GM11168 (cell line): Measurements from ENCODE around the gene CXCR6.
"Not testable (repeated sequence)": the region's sequence is repeated elsewhere in the genome, so short reads cannot be mapped to it uniquely, and the experiment has no call there.

Experiments used
- in situ Hi-C: fragments of 300-500 bp; cut with MboI; formaldehyde crosslinking; loops from one replicate; pipeline ENCODE4 v1.12.0; 2022; ENCODE audit warnings: low sequenced_read_pairs; ENCODE audit not compliant: unreplicated experiment

Gene CXCR6

DNA sequence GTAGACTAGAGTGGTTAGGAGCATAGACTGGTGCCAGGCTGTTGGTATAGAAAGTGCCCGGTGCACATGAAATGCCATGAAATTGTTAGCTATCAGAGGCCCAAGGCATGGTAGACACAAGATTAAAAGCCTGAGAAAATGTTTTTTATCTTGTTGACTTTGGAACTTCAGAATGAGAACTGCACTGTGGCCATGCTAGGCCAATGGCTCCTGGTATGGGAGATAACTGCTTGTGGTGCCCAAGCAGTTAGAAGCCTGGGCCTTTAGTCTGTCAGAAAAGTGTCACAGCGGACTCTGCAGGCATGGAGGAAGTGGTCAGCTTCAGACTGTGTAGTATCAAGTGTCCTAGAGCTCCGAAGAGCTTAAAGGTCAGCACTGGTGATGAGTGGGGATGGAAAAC lies 40.5 kb downstream of the CXCR6 start:
- in situ Hi-C loops, result no loop called here

DNA sequence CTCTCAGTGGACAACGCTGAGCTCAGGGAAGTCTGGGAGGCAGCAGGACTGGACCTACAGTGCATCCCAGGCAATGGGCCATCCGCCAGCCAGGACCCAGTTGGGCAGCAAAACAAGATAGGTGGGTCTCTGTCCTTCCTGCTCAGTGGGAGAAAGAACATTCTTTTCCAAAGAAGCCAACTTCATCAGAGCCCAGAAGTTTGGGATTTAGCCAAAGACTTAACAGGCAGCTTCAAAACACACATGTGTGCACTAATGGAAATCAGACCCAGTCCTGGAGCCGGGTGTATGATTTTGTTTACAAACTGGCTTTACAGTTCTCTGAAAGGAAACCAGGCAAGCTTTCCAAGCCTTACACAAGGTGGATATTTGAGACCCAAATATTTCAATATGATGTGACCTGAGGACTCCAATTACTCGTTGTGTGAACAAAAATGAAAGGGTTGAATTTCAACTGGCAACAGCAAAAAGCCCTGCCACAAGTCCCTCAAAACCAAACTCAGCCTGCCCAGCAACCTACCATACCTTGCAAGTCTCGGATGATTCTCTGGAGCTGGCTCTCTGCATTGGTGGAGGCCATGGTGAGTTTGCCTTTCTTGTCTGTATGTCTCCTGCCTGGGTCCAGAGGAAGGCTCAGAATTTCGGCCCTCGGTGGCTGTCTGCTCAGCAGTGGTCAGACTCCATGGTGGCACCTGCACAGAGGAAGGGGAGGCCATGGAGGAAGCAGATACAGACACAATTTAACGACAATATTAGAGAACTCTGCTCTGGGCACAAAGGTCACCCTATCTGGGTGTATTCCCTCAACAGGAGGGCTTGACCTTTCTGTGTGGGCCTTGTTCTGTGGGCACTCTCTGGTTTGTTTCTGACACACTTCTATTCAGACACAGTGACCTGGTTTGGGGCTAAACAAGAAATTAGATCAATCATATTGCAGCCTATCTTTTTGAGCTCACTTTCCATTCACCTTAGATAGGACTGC lies 41.4 kb downstream of the CXCR6 start:
- in situ Hi-C loops, result no loop called here

DNA sequence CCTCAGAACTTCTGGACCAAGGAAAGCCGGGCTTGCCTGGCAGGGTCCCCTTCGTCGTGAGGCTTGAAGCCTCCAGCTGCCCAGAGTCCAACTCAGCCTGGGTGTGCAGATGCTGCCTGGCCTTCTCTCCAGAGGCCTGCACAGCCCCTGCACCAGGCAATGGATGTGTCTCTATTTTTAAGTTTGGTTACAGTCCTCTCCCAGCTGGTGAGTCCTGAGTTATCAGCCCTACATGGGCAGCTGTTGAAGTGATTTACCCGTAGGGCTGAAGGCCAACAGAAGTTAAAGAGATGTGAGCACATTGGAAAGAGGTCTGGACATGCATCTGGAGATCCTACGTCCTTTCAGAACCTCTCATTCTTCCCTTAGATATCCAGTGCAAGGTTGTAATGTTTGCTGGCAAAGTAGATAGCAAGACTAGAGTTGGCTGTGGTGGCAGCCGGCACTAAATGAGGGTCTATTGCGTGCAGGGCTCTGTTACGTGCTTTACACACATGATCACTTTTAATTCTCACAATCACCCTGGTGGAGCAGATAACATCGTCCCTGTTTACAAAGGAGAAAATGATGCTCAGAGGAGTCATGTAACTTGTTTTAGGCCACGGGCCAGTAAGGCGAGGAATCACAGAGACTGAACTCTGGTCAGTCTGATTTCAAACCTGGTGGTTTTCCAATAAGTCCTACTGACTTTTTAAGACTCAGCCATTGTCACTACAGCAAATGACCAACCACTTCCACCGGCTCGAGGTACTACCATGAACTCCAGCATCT lies 42.5 kb downstream of the CXCR6 start:
- in situ Hi-C loops, result no loop called here

DNA sequence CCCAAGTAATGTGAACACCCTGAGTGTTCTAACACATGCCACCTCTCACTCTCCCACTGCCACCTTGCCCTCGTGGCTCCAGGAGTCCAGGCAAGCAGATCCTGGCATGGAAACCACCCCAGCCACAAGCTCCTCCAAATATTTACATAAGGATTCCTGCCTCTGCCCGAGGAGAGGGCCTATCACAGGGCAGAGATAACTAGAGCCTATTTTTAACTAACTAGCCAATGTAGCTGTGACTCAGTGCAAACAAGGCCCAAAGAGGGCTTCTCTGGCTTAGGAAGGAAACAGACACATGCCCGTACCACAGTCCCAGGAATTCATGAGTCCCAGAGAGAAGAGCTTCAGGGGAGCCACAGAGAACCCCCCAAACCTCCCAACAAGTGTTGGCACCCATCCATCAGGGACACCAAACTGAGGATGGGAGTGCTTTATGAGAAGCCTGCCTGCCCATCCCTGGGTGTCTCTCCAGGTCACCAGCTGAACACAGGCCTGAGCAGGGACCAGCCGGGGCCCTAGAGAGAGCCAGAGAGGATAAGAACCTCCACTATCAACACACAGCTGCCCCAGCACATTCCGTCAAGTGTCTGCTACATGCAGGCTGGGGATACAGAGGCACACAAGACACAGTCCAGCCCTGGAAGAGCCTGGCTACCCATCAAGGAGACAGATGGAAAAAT lies 43.2 kb downstream of the CXCR6 start:
- in situ Hi-C loops, result no loop called here

DNA sequence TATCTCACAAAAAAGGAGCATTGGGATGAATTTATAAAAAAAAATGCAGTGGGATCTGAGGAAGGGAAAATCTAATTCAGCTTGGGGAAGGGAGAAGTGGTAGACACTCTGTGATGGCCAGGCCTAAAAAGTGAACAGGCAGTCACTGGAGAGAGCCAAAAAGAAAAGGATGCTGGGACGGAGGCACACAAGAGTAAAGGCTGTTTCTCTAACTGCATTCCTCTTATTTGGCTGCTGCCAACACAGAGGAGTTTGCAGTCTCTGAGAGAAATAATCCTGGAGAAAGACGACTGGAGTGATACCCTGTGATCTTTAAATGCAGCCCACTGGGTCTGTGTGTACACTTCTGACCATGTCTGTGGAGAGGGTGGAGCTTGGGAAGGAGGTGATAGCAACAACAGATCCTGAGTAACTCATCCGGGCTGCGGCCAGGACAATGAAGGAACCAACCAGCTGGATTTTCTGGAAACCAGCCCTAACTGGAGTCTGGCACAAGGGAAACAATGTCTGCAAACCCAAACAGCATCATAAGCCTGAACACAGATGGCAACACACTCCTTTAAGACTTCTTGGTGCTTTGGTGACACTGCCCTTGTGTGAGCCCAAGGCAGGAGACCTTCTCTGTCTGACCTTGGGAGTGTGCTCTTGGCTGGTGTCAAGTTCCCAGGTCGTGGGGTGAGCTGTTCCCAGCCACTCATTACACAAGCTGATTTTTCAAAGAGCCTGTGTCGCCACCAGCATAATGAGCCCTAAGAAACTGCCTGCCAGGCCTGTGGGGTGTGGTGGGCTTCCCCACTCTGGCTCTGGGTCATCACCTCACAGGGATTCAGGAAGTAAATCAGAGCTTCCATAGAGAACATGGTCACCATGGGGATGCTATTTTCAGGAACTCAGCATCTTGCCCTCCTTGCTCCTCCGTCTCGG lies 44.4 kb downstream of the CXCR6 start:
- in situ Hi-C loops, result no loop called here

DNA sequence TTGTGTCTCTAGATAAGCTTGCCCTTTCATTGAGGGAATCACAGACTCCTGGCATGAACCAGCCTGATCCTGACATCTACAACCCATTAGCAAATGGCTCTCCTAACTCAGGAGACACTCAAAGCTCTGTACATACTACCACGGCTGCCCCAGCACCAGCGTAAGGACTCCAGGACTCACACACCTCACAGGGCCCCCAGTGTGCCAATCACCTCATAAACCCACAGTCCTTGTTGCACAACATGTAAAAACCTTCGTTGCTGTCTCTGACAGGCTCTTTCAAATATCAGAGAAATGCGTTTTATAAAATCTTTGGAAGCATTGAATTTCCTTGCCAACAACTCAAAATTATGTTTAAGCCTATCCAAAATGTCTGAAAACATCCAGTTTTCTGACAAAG lies 45.1 kb downstream of the CXCR6 start:
- in situ Hi-C loops, result no loop called here

DNA sequence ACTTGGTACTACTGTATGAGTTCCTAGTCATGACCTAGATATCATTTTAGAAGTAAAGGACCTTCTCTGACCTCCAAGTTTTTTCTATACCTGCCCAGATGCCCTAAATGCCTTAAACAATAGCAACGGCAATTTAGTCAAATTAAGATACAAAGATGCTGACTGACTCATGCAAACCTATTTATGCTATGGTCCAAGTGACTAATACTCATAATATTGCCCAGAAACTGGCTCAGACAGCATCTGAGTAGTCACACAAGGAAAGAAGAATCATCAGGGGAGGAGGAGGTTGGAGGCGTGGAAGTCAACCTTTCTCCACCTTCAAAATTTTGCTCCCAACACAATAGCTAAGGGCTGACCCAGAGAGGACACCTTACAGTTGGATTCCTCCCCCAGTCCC lies 45.5 kb downstream of the CXCR6 start:
- in situ Hi-C loops, result no loop called here

DNA sequence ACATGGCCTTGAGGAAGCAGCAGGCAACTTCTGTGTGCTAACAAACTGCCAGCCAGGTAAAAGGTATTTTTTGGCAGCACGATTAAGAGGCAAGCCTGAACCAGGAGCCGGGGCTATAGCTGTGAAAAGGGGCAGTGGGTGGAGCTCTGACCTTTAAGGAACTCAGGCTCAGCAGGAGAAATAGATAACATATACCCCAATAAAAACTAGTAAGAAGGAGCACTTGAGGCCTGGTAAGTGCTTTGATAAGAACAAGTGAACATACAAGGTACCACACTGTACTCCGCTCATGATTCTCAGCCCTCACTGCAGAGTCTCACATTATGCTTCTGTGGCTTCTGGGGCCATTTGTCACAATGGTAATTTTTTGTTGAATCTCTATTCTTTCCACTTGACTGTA lies 46.9 kb downstream of the CXCR6 start:
- in situ Hi-C loops, result no loop called here

DNA sequence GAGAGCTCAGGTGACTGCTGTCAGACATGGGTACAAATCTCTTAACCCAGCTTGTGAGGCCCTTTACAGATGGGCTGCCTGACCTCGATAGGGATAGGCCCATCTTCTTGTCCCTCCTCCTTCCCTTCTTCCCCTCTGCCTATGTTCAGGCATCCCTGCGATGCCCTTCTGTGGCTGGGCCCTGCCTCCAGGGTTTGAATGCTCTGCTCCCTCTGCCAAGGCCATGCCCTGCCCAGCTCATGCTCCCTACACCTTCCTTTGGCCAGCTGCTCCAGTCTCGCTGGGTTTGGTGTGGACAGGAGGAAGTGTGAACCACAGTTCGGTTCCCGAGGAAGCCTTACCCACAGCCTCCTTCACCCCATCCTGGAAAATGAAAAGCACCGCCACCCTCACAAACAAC lies 48.1 kb downstream of the CXCR6 start:
- in situ Hi-C loops, result no loop called here

DNA sequence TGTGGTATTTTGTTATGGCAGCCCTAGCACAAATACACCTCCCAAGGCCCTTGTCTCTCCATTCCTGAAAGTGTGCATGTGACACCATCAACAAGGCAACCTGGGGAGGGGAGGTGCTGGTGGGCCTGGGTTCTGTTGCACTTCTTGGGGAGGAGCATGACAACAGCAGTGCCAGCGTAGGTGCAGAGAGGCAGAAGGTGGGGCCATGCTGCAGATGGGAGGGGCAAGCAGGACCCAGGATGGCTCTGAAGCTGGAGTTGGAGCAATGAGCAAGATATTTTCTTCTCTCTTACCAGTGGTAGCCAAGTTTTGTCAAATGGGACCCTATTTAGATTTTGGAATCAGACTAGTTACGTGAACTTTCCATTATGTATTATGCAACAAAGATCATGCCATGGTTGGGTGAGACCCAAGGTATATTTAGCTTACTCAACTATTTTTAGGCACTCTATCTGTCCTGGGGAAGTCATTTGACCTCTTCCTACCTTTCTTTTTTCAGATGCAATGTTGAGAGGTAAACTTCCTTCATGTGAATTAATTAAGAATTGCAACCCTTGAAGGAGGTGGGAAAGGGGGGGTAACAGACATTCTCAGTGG lies 49.0 kb downstream of the CXCR6 start:
- in situ Hi-C loops, result no loop called here

DNA sequence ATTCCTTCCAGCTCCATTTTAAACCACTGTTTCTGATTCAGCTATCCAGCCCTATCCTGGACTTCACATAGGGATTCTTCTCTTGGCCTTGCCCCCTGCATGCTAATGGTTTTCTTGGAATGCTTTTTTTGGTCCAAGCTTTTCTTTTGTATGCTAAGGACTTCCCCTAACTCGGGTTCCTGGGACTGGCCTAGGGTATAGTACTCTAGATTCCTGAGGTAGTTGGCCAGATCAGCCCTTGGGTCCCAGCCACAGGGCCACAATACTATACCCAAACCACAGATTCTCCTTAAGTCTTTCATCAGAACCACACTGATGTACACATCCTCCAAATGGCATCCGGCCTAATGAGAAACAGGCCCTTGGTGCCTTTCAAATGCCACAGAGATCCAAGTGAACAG lies 49.6 kb downstream of the CXCR6 start:
- in situ Hi-C loops, result no loop called here

DNA sequence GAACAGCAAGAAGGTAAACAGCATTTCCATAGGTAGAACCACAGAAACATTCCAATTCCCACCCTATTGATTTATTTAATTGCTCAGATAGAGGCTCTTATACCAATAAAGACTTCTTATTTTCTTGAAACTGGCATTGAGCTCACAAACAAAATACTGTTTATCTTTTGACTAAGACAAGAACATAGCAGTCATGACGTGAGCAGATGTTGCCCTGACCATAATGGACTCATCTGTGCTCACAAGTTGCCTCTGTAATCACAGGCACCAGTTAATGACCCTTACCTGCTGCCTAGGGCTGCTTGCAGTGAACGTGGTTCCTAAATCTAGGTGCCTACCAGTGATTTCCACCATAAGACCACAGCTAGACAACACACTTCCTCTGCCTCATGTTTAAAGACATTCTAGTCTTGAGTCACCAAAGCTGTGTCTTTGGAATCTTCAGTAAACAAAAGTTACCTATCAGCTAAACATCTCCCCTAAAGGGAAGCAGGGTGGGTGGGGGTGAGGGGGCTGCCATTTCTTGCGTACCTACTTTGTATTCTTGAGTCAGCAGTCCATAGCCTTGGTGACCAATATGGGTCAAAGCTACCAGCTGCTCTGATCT lies 50.3 kb downstream of the CXCR6 start:
- in situ Hi-C loops, result no loop called here

DNA sequence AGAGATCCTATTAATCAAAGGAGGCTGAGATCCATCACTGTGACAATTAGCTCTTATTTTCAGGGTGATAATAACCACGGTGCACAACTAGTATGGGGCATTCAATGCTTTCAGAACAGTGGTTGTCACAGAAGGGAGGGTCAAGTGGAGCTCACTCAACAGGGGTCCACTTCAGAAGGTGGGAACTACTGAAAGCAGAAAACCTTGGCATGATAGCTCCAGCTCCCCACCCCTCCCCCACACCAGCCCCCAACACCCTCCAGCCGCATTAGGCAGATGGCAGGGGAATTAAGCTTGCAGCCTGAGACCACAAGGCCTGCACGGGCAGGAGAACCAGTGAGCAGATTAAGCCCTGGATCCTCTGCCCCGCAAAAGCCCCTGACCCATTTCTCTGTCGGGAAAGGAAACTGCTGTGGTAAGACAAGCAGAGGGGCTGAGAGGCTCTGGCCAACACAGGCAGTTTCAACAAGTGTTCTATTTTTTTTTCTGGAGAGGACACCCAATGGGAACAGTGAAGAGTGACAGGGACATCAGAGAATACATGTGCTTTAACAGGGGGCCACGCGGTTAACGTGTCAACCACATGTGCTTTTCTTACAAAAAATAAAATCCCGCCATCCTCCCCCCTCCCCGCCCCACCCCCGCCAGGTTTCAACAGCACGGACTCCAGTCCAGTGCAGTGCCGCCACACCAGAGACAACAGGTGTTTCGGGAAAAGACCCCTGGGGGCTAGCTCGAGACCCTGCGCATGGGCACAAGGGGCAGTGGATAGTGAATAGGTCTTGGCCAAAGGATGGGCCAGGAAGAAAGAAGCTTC lies 51.4 kb downstream of the CXCR6 start:
- in situ Hi-C loops, result no loop called here

DNA sequence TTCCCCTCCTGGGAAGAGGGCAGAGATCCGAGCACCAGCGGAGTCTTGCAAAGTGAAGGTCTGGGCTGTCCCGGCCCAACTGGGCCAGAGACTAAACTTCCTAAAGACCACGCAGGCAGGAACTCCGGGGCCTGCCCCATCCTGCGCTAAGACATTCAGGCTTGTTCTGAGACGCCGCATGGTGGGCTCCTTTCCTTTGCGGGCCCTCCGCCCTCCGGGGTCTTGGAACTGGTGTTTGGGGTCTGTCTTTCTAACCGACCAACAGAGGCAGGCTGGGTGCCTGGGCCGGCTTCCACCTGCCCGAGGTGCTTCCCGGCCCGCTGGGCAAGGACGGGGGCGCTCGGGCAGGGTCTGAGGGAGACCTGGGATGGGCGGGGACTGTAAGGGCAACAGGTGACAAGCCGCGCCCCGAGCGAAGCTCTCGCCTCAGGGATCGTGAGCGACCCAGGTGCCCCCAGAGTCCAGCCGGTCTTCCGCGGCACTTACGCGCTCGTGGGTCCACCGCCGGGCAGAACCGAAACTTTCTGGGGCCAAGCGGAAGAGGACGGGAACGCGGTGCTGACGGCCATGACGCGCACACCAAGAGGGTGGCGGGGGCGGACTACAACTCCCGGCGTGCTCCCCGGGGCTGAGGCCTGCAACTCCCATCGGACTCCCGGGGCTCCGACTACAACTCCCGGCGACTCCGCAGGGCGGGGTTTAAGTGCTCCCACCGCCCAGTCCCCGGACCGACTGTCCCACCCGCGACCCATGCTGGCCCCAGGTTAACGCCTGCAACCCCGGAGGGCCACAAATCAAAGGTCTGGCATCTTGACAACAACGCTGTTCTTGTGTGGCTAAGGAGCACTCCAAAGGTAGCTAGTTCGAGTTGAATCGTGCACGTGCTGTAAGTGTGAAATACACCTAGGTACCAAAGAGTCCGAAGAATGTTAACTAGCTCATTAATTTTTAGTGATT lies 52.2 kb downstream of the CXCR6 start, which contains the start of gene FYCO1:
FYCO1 (minus strand) TSS at position 589 of the 957 bp plus-strand sequence. CDS start 10,914 bp downstream, outside the sequence.
- in situ Hi-C loops, result no loop called here

DNA sequence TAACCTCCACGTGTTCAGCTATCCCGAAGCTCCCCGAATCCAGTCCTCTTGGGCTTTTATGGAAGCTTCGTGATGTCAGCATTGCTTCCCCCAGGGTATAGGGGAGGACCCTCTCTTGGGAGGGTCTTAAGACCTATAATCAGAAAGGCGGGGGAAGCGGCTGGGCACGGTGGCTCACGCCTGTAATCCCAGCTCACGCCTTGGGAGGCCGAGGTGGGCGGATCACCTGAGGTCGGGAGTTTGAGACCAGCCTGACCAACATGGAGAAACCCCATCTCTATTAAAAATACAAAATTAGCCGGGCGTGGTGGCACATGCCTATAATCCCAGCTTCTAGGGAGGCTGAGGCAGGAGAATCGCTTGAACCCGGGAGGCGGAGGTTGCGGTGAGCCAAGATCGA lies 54.2 kb downstream of the CXCR6 start:
- in situ Hi-C loops, result not testable (repeated sequence)

DNA sequence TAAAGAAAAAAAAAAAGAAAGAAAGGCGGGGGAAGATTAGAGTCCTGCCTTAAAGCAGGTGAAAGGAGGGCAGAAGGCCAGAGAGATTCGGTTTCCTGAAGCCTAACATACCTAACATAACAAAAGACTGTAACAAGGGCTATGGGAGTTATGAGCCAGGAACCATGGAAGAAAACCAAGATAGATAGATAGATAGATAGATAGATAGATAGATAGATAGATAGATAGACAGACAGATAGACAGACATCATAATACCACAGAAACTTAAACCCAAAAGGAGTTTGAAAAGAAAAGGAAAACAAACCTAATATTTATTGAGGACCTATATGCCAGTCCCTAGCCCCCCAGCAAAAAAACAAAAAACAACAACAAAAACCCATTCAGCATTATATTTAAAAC lies 54.7 kb downstream of the CXCR6 start:
- in situ Hi-C loops, result no loop called here
